GM12873 (cell line): ENCODE measurements around the gene KCNQ1.

Experiments
- CTCF ChIP-seq: IDR thresholded peaks from 2 replicates; pipeline ENCODE4 v1.5.1; 2012; ENCODE audit warnings: low read depth, mild to moderate bottlenecking, moderate library complexity, low read length, control low read depth; ENCODE audit not compliant: insufficient read depth; ENCODE audit errors: missing control alignments

Gene KCNQ1

GRCh38 chr11:2833716-2834502, 389.1 kb downstream of the KCNQ1 start:
- no peak for TF ChIP-seq CTCF

- TF ChIP-seq CTCF = no peak
These were observed 389.9 kb downstream of the KCNQ1 start for GRCh38 chr11:2834503-2835273.

GRCh38 chr11:2835296-2835695, 390.5 kb downstream of the KCNQ1 start:
- TF ChIP-seq CTCF = no peak

- no peak for TF ChIP-seq CTCF
These were observed 390.9 kb downstream of the KCNQ1 start for GRCh38 chr11:2835751-2836150.

GRCh38 chr11:2836315-2837095, 391.7 kb downstream of the KCNQ1 start:
- TF ChIP-seq CTCF = no peak

- TF ChIP-seq CTCF = no peak
These were observed 392.3 kb downstream of the KCNQ1 start for GRCh38 chr11:2837096-2837601.
